GM20000 (cell line): Measurements from ENCODE around the gene ST6GALNAC4.

Experiments
- DNase-seq: peaks from one replicate; pipeline ENCODE4 v3.0.0; 2012; ENCODE audit warnings: low spot score
- TF ChIP-seq, protein P1 (sequence below): IDR thresholded peaks from 2 replicates; pipeline ENCODE4 v1.5.1; 2012; ENCODE audit warnings: mild to moderate bottlenecking, control low read depth; ENCODE audit errors: extremely low read depth, missing control alignments

Gene ST6GALNAC4

DNA sequence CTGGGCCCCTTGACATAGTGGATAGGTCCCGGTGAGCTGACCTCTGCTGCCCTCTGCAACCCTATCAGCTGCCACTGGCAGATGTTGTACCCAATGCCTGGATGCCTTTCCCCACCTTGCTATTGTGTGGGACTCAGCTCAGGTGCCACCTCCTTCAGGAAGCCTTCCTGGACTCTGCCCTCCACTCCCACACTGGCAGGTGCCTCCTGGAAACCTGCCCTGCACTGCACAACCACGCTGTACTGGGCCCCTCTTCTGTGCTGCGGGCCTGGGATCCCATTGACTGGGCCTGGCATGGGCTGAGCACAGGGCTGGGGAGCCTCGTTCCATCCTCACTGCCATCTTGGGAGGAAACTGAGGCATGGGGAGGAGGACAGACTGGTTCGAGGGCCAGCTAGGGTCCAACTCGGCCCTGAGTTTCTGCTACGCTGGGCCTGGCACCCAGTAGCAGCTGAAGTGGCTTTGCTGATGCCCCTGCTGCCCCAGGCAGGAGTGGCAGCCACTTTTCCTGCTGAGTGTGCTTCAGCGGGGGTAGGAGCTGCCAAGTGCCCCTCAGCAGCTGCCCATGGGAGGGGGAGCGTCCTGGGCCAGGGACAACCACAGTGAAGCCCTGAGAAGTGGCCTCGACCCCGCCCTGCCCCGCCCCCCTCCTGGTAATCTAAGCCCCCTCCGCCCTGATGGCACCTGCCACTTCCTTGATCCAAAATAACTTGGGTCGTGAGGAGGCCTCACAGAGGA, 40.6 kb downstream of the ST6GALNAC4 start:
- DNase-seq, result no peak
- TF ChIP-seq, protein P1, sequence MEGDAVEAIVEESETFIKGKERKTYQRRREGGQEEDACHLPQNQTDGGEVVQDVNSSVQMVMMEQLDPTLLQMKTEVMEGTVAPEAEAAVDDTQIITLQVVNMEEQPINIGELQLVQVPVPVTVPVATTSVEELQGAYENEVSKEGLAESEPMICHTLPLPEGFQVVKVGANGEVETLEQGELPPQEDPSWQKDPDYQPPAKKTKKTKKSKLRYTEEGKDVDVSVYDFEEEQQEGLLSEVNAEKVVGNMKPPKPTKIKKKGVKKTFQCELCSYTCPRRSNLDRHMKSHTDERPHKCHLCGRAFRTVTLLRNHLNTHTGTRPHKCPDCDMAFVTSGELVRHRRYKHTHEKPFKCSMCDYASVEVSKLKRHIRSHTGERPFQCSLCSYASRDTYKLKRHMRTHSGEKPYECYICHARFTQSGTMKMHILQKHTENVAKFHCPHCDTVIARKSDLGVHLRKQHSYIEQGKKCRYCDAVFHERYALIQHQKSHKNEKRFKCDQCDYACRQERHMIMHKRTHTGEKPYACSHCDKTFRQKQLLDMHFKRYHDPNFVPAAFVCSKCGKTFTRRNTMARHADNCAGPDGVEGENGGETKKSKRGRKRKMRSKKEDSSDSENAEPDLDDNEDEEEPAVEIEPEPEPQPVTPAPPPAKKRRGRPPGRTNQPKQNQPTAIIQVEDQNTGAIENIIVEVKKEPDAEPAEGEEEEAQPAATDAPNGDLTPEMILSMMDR, result no peak

DNA sequence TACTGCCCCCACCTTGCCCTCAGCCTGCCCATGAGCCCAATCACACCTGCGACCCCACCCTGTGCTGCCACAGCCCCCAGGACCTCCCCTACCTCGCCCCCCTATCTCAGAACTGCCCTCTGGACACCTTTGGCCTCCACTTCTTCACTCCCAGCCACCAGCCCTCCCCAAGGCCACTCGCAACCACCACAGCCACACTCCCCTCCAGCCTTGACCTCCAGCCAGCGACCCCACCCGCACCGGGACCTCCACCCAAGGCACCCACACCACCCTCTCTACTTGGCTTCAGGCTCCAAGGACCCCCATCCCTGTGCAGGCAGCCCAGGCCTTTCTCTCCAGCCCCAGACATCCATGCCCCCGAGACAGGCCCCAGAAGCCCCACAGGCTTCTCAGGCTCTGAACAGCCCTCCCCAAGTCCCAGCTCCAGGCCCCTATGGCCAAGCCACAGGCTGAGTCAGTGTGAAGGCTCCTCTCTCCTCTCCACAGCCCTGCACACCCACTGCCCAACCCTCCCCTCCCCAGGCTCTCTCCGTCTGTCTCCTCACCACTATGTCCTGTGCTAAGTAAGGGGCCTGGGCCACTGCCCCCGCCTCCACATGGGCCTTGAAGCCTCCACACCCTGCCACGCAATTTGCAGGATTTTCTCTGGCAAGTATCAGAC, 41.4 kb downstream of the ST6GALNAC4 start:
- TF ChIP-seq, protein P1, result no peak

DNA sequence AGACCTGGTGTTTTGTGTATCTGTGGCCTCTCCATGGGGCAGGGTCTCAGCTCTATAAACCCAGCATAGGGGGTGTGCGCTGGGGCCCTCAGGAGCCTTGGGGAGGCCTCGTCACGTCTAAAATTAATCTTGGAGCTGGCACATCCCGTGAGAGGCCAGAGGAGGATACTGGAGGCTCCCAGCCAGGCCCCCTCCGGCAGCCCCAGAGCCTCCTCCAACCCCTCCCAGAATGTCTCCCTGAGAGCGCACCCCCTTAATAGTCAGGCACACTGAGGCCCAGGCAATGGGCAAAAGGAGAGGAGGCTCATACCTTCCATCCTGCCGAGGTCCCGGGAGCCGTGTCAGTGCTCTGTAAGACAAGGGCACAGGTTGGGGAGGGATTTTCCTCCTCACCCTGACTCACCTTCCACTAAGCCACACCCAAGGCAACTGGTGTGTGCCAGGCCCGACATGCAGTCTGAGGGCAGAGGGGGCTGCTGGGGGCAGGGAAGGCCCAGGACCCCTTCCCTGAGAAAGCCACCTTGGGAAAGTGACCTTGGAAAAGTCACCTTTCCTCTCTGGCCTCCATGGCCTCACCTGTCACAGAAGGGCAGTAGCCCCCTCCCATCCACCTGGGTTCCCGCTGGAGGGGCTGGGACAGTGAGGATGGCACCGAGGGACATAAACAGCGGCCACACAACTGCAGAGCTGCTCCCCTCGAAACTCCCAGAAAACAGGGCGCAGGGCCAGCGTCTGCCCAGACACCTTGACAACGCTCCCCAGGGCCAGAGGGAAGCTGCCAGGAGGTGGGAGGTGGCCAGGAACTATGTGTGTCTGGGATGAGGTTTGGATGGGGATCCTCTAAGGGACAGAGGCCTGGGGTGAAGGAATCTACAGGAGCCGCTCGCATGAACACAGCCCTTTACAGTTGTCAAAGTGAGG, 42.3 kb downstream of the ST6GALNAC4 start:
- TF ChIP-seq, protein P1, result no peak
- DNase-seq, result no peak

More for the DNA sequence above, 41.4 kb downstream of the ST6GALNAC4 start:
- DNase-seq, result no peak

DNA sequence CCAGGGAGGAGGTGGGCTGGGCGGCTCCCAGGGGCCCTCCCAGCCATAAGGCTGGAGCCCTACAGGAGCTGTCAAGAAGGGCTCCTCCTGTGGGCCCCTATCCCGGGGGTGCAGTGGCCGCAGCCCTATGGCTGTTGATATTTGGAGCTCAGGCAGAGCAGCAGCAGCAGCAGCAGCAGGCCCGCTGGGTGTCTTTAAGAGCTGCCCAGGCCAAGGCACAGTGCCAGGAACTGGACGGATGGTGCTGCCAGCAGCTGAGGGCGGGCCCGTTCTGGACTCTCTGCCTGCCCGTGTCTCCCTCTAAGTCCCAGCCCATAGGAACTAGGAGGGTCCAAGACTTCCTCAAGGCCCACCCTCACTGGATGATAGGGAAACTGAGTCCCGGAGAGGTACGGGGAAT, 43.0 kb downstream of the ST6GALNAC4 start:
- no peak for DNase-seq
- TF ChIP-seq, protein P1, result no peak

DNA sequence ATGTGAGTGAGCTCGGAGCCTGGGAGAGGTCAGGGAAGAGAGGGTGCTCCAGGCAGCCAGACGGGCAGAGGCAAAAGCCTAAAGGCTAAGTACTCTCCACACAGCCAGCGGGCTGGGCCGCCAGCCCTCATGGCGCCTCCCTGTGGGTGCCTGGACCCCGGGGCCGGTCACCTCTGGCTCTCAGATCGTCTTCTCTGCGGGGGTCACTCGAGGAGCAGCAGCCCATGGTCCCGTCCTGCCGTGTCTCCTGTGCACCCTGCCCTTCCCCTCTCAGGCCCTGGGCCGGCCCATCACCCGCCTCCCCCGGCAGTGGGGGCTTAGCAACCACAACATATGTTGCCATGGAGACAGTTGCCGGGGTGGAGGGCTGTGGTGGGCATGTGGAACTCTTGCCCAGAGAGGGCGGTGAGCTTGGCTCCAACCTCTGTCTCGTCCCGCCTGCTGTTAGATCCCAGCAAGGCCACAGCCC, 43.6 kb downstream of the ST6GALNAC4 start:
- TF ChIP-seq, protein P1, result no peak
- no peak for DNase-seq

DNA sequence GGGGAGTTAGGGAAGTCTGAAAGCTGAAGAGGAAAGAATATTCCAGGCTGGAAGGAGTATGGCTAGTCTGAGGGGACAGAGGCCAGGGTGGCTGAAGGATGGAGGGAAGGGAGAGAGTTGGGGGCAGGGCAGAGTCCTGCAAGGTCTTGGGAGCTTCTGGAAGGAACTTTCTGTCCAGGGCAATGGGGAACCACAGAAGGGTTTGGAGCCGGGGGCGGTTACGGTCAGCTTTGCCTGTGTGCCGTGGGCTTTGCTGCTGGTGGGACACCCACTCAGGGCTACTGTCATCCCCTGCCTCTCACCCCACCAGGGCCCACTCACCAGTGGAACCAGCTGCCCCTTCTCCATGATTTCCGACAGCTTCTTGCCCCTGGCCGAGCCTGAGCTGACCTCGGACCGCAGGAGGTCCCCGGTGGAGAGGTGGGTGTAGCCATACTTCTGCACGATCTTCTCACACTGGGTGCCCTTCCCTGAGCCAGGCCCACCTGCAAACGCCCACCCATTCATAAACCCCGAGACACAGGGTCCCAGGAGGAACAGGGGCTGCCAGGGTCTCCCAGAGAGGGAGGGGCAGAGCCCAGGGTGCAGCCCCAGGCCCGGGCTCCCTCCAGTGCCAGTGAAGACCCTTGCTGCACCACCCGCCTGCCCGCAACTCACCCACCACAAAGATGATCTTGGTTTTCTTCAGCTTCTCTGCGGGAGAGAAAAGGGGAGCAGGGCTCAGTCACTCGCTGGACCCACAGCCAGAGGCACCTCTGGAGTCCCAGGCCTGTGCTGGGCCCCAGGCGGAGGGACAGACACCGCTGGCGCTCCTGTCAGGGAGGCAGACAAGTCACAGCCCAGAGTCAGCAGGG, 44.2 kb downstream of the ST6GALNAC4 start:
- no peak for DNase-seq
- TF ChIP-seq, protein P1, result no peak
